HepG2 (cell line): ENCODE results near the gene EMC1. TPM values are rescaled to one million over a fixed set of nuclear protein-coding genes. Genes with fewer than 3 reads are reported as not detected.

Experiments used
- FOXP1 ChIP-seq, 2 experiments: fragments of 450-650 bp in 1 of 2; IDR thresholded peaks; 2 replicates each; pipeline ENCODE4 v1.6.1; 2017 to 2018; ENCODE audit warnings: antibody characterized with exemption in 1 of 2
- GTF2F1 ChIP-seq: fragments of 150-350 bp; IDR thresholded peaks from 2 replicates; pipeline ENCODE4 v1.6.1; 2014; ENCODE audit warnings: low read length
- HBP1 ChIP-seq: IDR thresholded peaks from 2 replicates; pipeline ENCODE4 v1.6.1; 2016; ENCODE audit warnings: low read depth, control low read depth
- NFE2L2 ChIP-seq: fragments of 150-350 bp; IDR thresholded peaks from 2 replicates; pipeline ENCODE4 v1.6.1; 2014; ENCODE audit warnings: low read length
- NR2F1 ChIP-seq, 2 experiments: fragments of 450-650 bp in 1 of 2; formaldehyde crosslinking in 1 of 2; IDR thresholded peaks; 2 replicates each; pipeline versions ENCODE4 v1.5.0 to v1.6.1; 2016 to 2020; ENCODE audit warnings: mild to moderate bottlenecking in 1 of 2, missing compliant biosample characterization in 1 of 2, missing genetic modification reagents in 1 of 2, moderate library complexity in 1 of 2
- PBX2 ChIP-seq: IDR thresholded peaks from 2 replicates; pipeline ENCODE4 v1.6.1; 2016; ENCODE audit warnings: control low read depth
- POLR2A ChIP-seq, 2 experiments: IDR thresholded peaks; 2 replicates each; pipeline ENCODE4 v1.6.1; 2011; ENCODE audit warnings: low read depth in 2 of 2, low read length in 2 of 2, mild to moderate bottlenecking in 1 of 2, moderate library complexity in 1 of 2; ENCODE audit not compliant: insufficient read depth in 1 of 2
- PRMT3 ChIP-seq: sonication (generic); formaldehyde crosslinking; IDR thresholded peaks from 2 replicates; pipeline ENCODE4 v1.8.1; 2022; ENCODE audit warnings: low read depth, mild to moderate bottlenecking, moderate library complexity, missing genetic modification reagents, borderline replicate concordance
- ZBTB4 ChIP-seq: sonication (generic); formaldehyde crosslinking; IDR thresholded peaks from 2 replicates; pipeline ENCODE4 v1.4.0; 2020; ENCODE audit warnings: missing genetic modification reagents, mild to moderate bottlenecking, borderline replicate concordance
- ZBTB40 ChIP-seq, 2 experiments: fragments of 450-650 bp in 1 of 2; sonication (generic) in 1 of 2; formaldehyde crosslinking in 1 of 2; IDR thresholded peaks; 2 replicates each; pipeline versions ENCODE4 v1.6.1 to v1.8.0; 2016 to 2022; ENCODE audit warnings: antibody characterized with exemption in 1 of 2, mild to moderate bottlenecking in 1 of 2, missing genetic modification reagents in 1 of 2
- ZNF225 ChIP-seq: sonication (generic); formaldehyde crosslinking; IDR thresholded peaks from 2 replicates; pipeline ENCODE4 v1.4.0; 2020; ENCODE audit warnings: mild to moderate bottlenecking, missing genetic modification reagents
- ZNF232 ChIP-seq: sonication (generic); formaldehyde crosslinking; IDR thresholded peaks from 2 replicates; pipeline ENCODE4 v1.4.0; 2020; ENCODE audit warnings: missing genetic modification reagents, borderline replicate concordance
- ZNF501 ChIP-seq: sonication (generic); formaldehyde crosslinking; IDR thresholded peaks from 2 replicates; pipeline ENCODE4 v1.5.1; 2020; ENCODE audit warnings: mild to moderate bottlenecking, moderate library complexity, missing genetic modification reagents
- polyA plus RNA-seq, 8 experiments: library from polyadenylated mRNA; depleted of rRNA in 3 of 8; stranded (reverse) in 7 of 8; unstranded in 1 of 8; fragments of >200 nt; fragmentation: Illumina TruSeq in 4 of 8; extraction: Trizol in 4 of 8; gene quantifications; 2 replicates each; pipeline versions ENCODE4 v1.2.1 to v1.2.3, GENCODE V29; 2011 to 2016; ENCODE audit warnings: low read depth in 4 of 8, missing spikeins in 1 of 8, mixed read lengths in 1 of 8; ENCODE audit not compliant: insufficient read depth in 1 of 8
- total RNA-seq, 5 experiments: library from RNA; depleted of rRNA; stranded (reverse); fragments of >200 nt; fragmentation: Illumina TruSeq; extraction: Trizol; gene quantifications; 2 replicates each; pipeline ENCODE4 v1.2.3, GENCODE V29; 2016; ENCODE audit warnings: low read depth in 1 of 5

Gene EMC1
- total and polyA plus RNA-seq, 2 of the 13 experiments (the other 11 are each of a cell fraction or from before 2014, with no cell fraction given), result 38.0 to 61.3 TPM

- TF ChIP-seq ZNF501 (CRISPR knock-in tag), result peak; percentile 34; the same call in 1 of the 2 replicates
- no peak for TF ChIP-seq PRMT3
- no peak for TF ChIP-seq NFE2L2
- no peak for TF ChIP-seq FOXP1 (IDR thresholded peaks at IDR 0.05)
- TF ChIP-seq FOXP1 (CRISPR knock-in tag; IDR thresholded peaks at IDR 0.05), result peak; percentile 51; the same call in 1 of the 2 replicates
- no peak for TF ChIP-seq POLR2A (IDR thresholded peaks at IDR 0.05; ENCODE audit: insufficient read depth in 1 of 2, low read depth in 2 of 2, low read length in 2 of 2)
- no peak for TF ChIP-seq ZBTB40 (IDR thresholded peaks at IDR 0.05)
- no peak for TF ChIP-seq ZBTB40 (CRISPR knock-in tag; IDR thresholded peaks at IDR 0.05)
- no peak for TF ChIP-seq ZNF225
- 0 out of 2 replicates have a peak, but pooled peaks have one; percentile 58 for TF ChIP-seq HBP1
- 0 out of 4 replicates have a peak, but pooled peaks of 1 of the 2 experiments have one; percentile 35 for TF ChIP-seq NR2F1 (CRISPR knock-in tag; IDR thresholded peaks at IDR 0.05)
- TF ChIP-seq GTF2F1, result no peak
- TF ChIP-seq ZNF232 (CRISPR knock-in tag), result no peak
- no peak for TF ChIP-seq PBX2 (CRISPR knock-in tag)
- no peak for TF ChIP-seq ZBTB4 (CRISPR knock-in tag)
Observed at GRCh38 chr1:19222979-19223824, 28.1 kb downstream of the EMC1 start (continued).
